ENCODE data around the gene MED1. TPM values are rescaled to one million over a fixed set of nuclear protein-coding genes. Genes with fewer than 3 reads are reported as not detected.

The MED1 gene
- total and polyA plus RNA-seq, 2 of the 4 experiments (the other 2 are of a cell fraction): 16.9 to 24.2 TPM

DNA sequence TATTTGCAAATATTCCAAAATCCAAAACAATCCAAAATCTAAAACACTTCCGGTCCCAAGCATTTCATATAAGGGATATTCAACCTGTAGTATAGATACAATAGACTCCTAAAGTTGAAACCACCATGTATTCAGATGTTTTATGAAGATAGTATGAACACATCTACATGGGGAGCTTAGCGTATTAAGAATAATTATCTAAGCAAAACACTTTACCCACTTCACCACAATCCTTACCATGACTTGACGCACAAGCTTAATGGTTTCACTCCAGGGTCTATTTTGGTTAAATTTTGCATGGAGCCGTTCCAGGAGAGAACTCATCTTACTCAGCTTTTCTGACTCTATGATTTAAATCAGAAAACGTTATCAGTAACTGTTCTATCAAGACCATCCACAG, 3.5 kb downstream of the MED1 start:
- intact Hi-C loops (cut with micrococcal nuclease): no loop called here
- TF ChIP-seq RFX5 (IDR thresholded peaks at IDR 0.05; ENCODE audit: low read depth, low read length): no peak
- TF ChIP-seq MAFK (IDR thresholded peaks at IDR 0.05; ENCODE audit: low read depth, low read length): no peak
- TF ChIP-seq FOS (IDR thresholded peaks at IDR 0.05; ENCODE audit: low read depth, low read length): no peak
- TF ChIP-seq, protein P1, sequence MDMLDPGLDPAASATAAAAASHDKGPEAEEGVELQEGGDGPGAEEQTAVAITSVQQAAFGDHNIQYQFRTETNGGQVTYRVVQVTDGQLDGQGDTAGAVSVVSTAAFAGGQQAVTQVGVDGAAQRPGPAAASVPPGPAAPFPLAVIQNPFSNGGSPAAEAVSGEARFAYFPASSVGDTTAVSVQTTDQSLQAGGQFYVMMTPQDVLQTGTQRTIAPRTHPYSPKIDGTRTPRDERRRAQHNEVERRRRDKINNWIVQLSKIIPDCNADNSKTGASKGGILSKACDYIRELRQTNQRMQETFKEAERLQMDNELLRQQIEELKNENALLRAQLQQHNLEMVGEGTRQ (IDR thresholded peaks at IDR 0.05; ENCODE audit: low read depth, low read length): no peak
- no peak for TF ChIP-seq MAZ (IDR thresholded peaks at IDR 0.05; ENCODE audit: borderline replicate concordance, low read depth, low read length)
- in situ Hi-C loops (cut with MboI; ENCODE audit: low sequenced_read_pairs): no loop called here
- H3K14ac ChIP-seq (replicated peaks; ENCODE audit: low read depth, low read length): no peak overlapping the region
- H2AFZ ChIP-seq (replicated peaks; ENCODE audit: low read length, poor library complexity): no peak overlapping the region
- no peak overlapping the region for H3K4me3 ChIP-seq (ENCODE audit: insufficient read depth, low read depth, low read length)
- peaks cover 19 to 46% of the 10 kb centered on the region in 2 experiments for H3K79me1 ChIP-seq (ENCODE audit: low read depth in 1 of 2, low read length in 2 of 2)
- no peak overlapping the region for H2BK5ac ChIP-seq (ENCODE audit: low read depth, low read length, poor library complexity, severe bottlenecking)
- POLR2A ChIA-PET (ENCODE audit: unreplicated experiment): no interaction called here
- H3K4me1 ChIP-seq (ENCODE audit: control insufficient read depth, insufficient read depth, low read length): peaks cover 3% of the 10 kb centered on the region; the same call in 1 of the 2 replicates
- H3K36me3 ChIP-seq (ENCODE audit: control insufficient read depth, insufficient read depth, low read length): peaks cover 26% of the 10 kb centered on the region
- H3K23ac ChIP-seq (ENCODE audit: low read depth, low read length): no peak overlapping the region
- CTCF ChIA-PET: no interaction called here
- H3K27ac ChIP-seq (ENCODE audit: insufficient read depth, low read length): no peak overlapping the region
- H3K9ac ChIP-seq (ENCODE audit: low read depth, low read length): no peak overlapping the region
- no peak overlapping the region for H3K18ac ChIP-seq (ENCODE audit: low read depth, low read length)
- no peak overlapping the region for H3K4ac ChIP-seq (ENCODE audit: low read depth, low read length)
- DNase-seq (no peak), ATAC-seq (ENCODE audit: low read depth) (no peak)
- no peak overlapping the region for H4K8ac ChIP-seq (ENCODE audit: low read depth in 2 of 2, low read length in 2 of 2)
- H3K9me3 ChIP-seq (ENCODE audit: control insufficient read depth, insufficient read depth, low read length): no peaks in the 10 kb centered on the region
- no peak overlapping the region for H2AK9ac ChIP-seq (replicated peaks; ENCODE audit: low read depth, low read length, poor library complexity)
- peaks cover 4% of the 10 kb centered on the region; the same call in 1 of the 2 replicates for H4K20me1 ChIP-seq (ENCODE audit: insufficient read depth, low read length)
- no peak overlapping the region for H3K4me2 ChIP-seq (ENCODE audit: low read depth, low read length)
- no peak overlapping the region for H4K91ac ChIP-seq (ENCODE audit: insufficient read depth, low read depth, low read length)
- no peak overlapping the region for H3K56ac ChIP-seq (ENCODE audit: extremely low read depth, insufficient read depth, low read length)
- H2BK120ac ChIP-seq (ENCODE audit: low read depth, low read length): no peak overlapping the region
- dilution Hi-C loops (cut with HindIII; ENCODE audit: low sequenced_read_pairs, unreplicated experiment): no loop called here
- no peaks in the 10 kb centered on the region for H3K27me3 ChIP-seq (ENCODE audit: control insufficient read depth, insufficient read depth, low read length)
- no TSS peak for BruUV-seq (replicated peaks)
- H2BK15ac ChIP-seq (ENCODE audit: low read depth, low read length): no peak overlapping the region
- no peak overlapping the region for H2AK5ac ChIP-seq (ENCODE audit: low read depth, low read length)
- WGBS, 2 experiments (ENCODE audit: extremely low coverage in 2 of 2, insufficient read length in 1 of 2): 60 to 67% methylated on average over 1 of the region's 5 CpGs
- H4K5ac ChIP-seq (ENCODE audit: low read depth, low read length): no peak overlapping the region
- no peak overlapping the region for H2BK20ac ChIP-seq (ENCODE audit: low read depth, low read length)
- peaks cover 3% of the 10 kb centered on the region; the same call in 1 of the 2 replicates for H3K9me1 ChIP-seq (ENCODE audit: insufficient read depth, low read length)
